Measurements from ENCODE around the gene NTRK2. TPM values are rescaled to one million over a fixed set of nuclear protein-coding genes. Genes with fewer than 3 reads are reported as not detected.

NTRK2 gene
- total RNA-seq, 1 experiment from 2014 or later, result not detected

DNA sequence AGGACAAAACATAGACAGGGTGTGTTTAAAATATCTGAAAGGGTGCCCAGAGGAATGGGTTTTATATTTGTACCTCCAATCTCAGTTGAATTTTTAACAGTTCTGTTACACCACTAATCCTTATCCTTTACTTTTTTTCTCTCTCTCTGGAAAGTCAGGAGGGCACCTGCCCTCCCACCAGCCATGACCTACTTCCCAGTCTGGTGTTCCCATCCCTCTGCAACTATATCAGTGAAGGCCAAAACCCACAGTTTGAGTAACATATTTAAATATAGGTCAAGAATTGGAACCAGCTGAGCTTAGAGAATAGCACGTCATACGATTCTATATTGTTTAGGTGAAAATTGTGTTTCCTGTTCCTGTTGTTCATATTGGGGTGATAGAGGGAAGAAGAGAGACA, 229.8 kb downstream of the NTRK2 start:
- Histone ChIP-seq H4K20me1 (ENCODE audit: insufficient read depth) (no peaks in the 10 kb centered on the region), H3K27ac (ENCODE audit: low read depth, low read length) (no peak overlapping the region), H3K27me3 (ENCODE audit: insufficient read depth, low read length) (peaks cover 24% of the 10 kb centered on the region), H3K4me2 (ENCODE audit: low read length) (no peak overlapping the region), H2AFZ (ENCODE audit: low read depth, low read length, poor library complexity, severe bottlenecking) (no peak overlapping the region), H3K36me3 (ENCODE audit: control insufficient read depth in 1 of 2, insufficient read depth in 2 of 2, low read length in 2 of 2) (no peaks in the 10 kb centered on the region), H3K9me2 (ENCODE audit: insufficient read depth) (no peaks in the 10 kb centered on the region), H3K9me3 (ENCODE audit: control insufficient read depth in 1 of 2, insufficient read depth in 1 of 2, low read depth in 1 of 2, low read length in 2 of 2) (no peaks in the 10 kb centered on the region), H3K4me3 (replicated peaks in 1 of 2; ENCODE audit: low read depth in 1 of 2, low read length in 2 of 2) (no peak overlapping the region), H3K79me2 (ENCODE audit: insufficient read depth, low read length) (no peaks in the 10 kb centered on the region), H3K4me1 (ENCODE audit: control insufficient read depth in 1 of 2, insufficient read depth in 2 of 2, low read length in 2 of 2) (no peaks in the 10 kb centered on the region), H3K9ac (ENCODE audit: low read length) (no peak overlapping the region)
- ChIA-PET CTCF (no interaction called here), RAD21 (ENCODE audit: low non-redundant PET in 1 of 2, low total read pairs in 2 of 2, uncharacterized antibody in 2 of 2, unreplicated experiment in 2 of 2) (no interaction called here), POLR2A (no interaction called here)
- intact Hi-C loops (cut with micrococcal nuclease), result no loop called here
- no TSS peak for BruUV-seq (replicated peaks)
- DNase-seq (ENCODE audit: low read depth, low spot score) (no peak), ATAC-seq (no peak)
- TF ChIP-seq CEBPB (IDR thresholded peaks at IDR 0.05; ENCODE audit: low read depth), result no peak
- no peak for TF ChIP-seq ZFX (IDR thresholded peaks at IDR 0.05)
- TF ChIP-seq, protein P1, sequence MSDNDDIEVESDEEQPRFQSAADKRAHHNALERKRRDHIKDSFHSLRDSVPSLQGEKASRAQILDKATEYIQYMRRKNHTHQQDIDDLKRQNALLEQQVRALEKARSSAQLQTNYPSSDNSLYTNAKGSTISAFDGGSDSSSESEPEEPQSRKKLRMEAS (IDR thresholded peaks at IDR 0.05), result no peak
- TF ChIP-seq, protein P2, sequence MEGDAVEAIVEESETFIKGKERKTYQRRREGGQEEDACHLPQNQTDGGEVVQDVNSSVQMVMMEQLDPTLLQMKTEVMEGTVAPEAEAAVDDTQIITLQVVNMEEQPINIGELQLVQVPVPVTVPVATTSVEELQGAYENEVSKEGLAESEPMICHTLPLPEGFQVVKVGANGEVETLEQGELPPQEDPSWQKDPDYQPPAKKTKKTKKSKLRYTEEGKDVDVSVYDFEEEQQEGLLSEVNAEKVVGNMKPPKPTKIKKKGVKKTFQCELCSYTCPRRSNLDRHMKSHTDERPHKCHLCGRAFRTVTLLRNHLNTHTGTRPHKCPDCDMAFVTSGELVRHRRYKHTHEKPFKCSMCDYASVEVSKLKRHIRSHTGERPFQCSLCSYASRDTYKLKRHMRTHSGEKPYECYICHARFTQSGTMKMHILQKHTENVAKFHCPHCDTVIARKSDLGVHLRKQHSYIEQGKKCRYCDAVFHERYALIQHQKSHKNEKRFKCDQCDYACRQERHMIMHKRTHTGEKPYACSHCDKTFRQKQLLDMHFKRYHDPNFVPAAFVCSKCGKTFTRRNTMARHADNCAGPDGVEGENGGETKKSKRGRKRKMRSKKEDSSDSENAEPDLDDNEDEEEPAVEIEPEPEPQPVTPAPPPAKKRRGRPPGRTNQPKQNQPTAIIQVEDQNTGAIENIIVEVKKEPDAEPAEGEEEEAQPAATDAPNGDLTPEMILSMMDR (IDR thresholded peaks at IDR 0.05 in 2 of 3, conservative IDR thresholded peaks at IDR 0.05 in 1 of 3; ENCODE audit: borderline replicate concordance in 1 of 3, insufficient read depth in 1 of 3, low read depth in 2 of 3, low read length in 2 of 3), result no peak
- no peak for TF ChIP-seq JUND (IDR thresholded peaks at IDR 0.05)
- TF ChIP-seq EZH2phosphoT487 (IDR thresholded peaks at IDR 0.05; ENCODE audit: borderline replicate concordance), result no peak
- no peak for TF ChIP-seq SIN3A (IDR thresholded peaks at IDR 0.05; ENCODE audit: low read depth)
- no peak for TF ChIP-seq TCF7L2 (IDR thresholded peaks at IDR 0.05; ENCODE audit: borderline replicate concordance, extremely low read depth, insufficient read depth, insufficient read length)
- no peak for TF ChIP-seq ZNF274 (IDR thresholded peaks at IDR 0.05; ENCODE audit: low read depth, low read length)
- TF ChIP-seq SRF (IDR thresholded peaks at IDR 0.05; ENCODE audit: low read depth), result no peak
- no peak for TF ChIP-seq EZH2 (IDR thresholded peaks at IDR 0.05)
- TF ChIP-seq, protein P3, sequence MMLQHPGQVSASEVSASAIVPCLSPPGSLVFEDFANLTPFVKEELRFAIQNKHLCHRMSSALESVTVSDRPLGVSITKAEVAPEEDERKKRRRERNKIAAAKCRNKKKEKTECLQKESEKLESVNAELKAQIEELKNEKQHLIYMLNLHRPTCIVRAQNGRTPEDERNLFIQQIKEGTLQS (IDR thresholded peaks at IDR 0.05), result no peak
- no peak for TF ChIP-seq YY1 (IDR thresholded peaks at IDR 0.05; ENCODE audit: extremely low read depth, insufficient replicate concordance, low read depth, low read length)
- TF ChIP-seq RAD21 (IDR thresholded peaks at IDR 0.05; ENCODE audit: low read depth), result no peak
- TF ChIP-seq POLR2AphosphoS5 (IDR thresholded peaks at IDR 0.05; ENCODE audit: low read depth, low read length), result no peak
- TF ChIP-seq EGR1 (IDR thresholded peaks at IDR 0.05; ENCODE audit: low read depth), result no peak
- TF ChIP-seq SP1 (IDR thresholded peaks at IDR 0.05; ENCODE audit: low read depth), result no peak

Measured in HCT116 (cell line).